Endometrial microvascular endothelial cells (primary cell): ENCODE data around the gene RYR2. TPM values are rescaled to one million over a fixed set of nuclear protein-coding genes. Genes with fewer than 3 reads are reported as not detected.

Experiments used
- in situ Hi-C: cut with HindIII; loops from 2 replicates; pipeline ENCODE4 v1.10.0; 2017; ENCODE audit warnings: low sequenced_read_pairs, low pct_unique_long_range_greater_than_20kb; ENCODE audit errors: inconsistent ontology term
- total RNA-seq: library from RNA; depleted of rRNA; stranded (reverse); fragments of >200 nt; gene quantifications from one replicate; pipeline ENCODE4 v1.2.3, GENCODE V29; 2015; ENCODE audit errors: inconsistent ontology term

RYR2 gene
- total RNA-seq, 1 donor from 2014 or later, result not detected

GRCh38 chr1:237448042-237448441 lies 406.1 kb downstream of the RYR2 start:
- in situ Hi-C loops, result no loop called here

- in situ Hi-C loops, result no loop called here
Measured at GRCh38 chr1:237457573-237457972, 415.6 kb downstream of the RYR2 start.

GRCh38 chr1:237467320-237467719 lies 425.3 kb downstream of the RYR2 start:
- in situ Hi-C loops, result no loop called here

- in situ Hi-C loops, result no loop called here
Measured at GRCh38 chr1:237470712-237471338, 428.8 kb downstream of the RYR2 start.

GRCh38 chr1:237471377-237471776 lies 429.4 kb downstream of the RYR2 start:
- in situ Hi-C loops, result no loop called here

GRCh38 chr1:237471956-237472355 lies 430.0 kb downstream of the RYR2 start:
- in situ Hi-C loops, result no loop called here

- in situ Hi-C loops, result no loop called here
Measured at GRCh38 chr1:237473854-237474253, 431.9 kb downstream of the RYR2 start.

- in situ Hi-C loops, result no loop called here
Measured at GRCh38 chr1:237478082-237478481, 436.1 kb downstream of the RYR2 start.

- in situ Hi-C loops, result no loop called here
Measured at GRCh38 chr1:237478842-237479241, 436.9 kb downstream of the RYR2 start.

GRCh38 chr1:237482777-237483176 lies 440.8 kb downstream of the RYR2 start:
- in situ Hi-C loops, result no loop called here

- in situ Hi-C loops, result no loop called here
Measured at GRCh38 chr1:237492359-237492758, 450.4 kb downstream of the RYR2 start.

GRCh38 chr1:237500566-237500965 lies 458.6 kb downstream of the RYR2 start:
- in situ Hi-C loops, result no loop called here

GRCh38 chr1:237503292-237503691 lies 461.3 kb downstream of the RYR2 start:
- in situ Hi-C loops, result no loop called here

GRCh38 chr1:237507005-237507404 lies 465.0 kb downstream of the RYR2 start:
- in situ Hi-C loops, result no loop called here

GRCh38 chr1:237509748-237510147 lies 467.8 kb downstream of the RYR2 start:
- in situ Hi-C loops, result no loop called here

GRCh38 chr1:237525102-237525501 lies 483.1 kb downstream of the RYR2 start:
- in situ Hi-C loops, result no loop called here

GRCh38 chr1:237527761-237528160 lies 485.8 kb downstream of the RYR2 start:
- in situ Hi-C loops, result no loop called here

GRCh38 chr1:237528545-237528944 lies 486.6 kb downstream of the RYR2 start:
- in situ Hi-C loops, result no loop called here

GRCh38 chr1:237539055-237539454 lies 497.1 kb downstream of the RYR2 start:
- in situ Hi-C loops, result no loop called here

- in situ Hi-C loops, result no loop called here
Measured at GRCh38 chr1:237542525-237543418, 500.8 kb downstream of the RYR2 start.
